ENCODE results near the gene CADM1. TPM values are rescaled to one million over a fixed set of nuclear protein-coding genes. Genes with fewer than 3 reads are reported as not detected.

CADM1 gene
- total RNA-seq, 4 donors from 2014 or later: 89.9 to 351 (median 235) TPM

DNA sequence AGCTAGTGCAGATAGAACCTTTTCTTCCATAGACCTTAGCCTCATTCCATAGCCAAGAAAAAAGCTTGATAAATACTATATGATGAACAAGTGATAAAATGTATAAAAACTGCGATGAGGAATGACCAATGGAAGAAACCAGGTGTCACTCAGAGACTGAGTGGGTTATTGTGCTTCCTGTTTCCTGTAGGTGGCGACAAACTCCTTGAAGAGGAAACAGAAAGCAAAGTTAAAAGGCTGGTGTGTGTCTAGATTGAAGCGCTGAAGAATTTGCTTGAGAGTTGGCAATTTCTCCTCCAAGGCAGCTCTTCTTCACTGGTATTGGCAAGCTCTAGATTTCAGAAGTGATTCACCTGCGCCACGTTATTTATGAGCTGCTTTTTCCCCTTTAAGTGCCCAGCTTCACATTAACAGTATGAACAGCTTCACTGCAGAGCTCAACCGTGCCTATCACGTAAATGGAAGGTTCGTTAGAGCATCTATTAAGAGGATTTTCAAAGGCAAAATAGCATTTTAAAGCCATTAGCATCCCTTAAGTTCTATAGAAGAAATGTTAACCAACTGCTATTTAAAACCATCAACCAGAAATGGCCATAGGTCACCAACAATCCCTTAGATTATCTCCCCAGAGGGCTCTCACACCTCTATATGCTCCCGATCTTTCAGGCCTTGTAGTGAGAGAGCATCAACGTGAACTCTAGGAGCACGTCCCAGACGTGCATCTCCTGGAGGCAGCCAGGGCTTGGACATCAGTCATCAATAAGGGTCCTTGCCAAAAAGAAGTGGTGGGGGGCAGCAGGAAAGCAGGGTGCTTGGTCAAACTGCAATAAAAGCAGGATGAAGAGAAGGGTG, 179.4 kb downstream of the CADM1 start:
- Histone ChIP-seq H3K36me3 (no peaks in the 10 kb centered on the region), H3K27me3 (no peaks in the 10 kb centered on the region), H3K27ac (peak overlapping the region in 2 of 3 donors; percentile 51 to 63), H3K4me1 (peaks cover 16 to 22% of the 10 kb centered on the region in 2 donors), H3K4me3 (replicated peaks in 1 of 3) (no peak overlapping the region), H3K9me3 (no peaks in the 10 kb centered on the region)
- intact Hi-C loops (cut with DNase I): loop anchor here (10.0 kb wide), 1 partner anchor 950 kb away; no protein-coding TSS in a partner anchor
- DNase-seq: peak; percentile 29 to 40
- no peak for TF ChIP-seq POLR2A (IDR thresholded peaks at IDR 0.05)
- TF ChIP-seq, protein P1, sequence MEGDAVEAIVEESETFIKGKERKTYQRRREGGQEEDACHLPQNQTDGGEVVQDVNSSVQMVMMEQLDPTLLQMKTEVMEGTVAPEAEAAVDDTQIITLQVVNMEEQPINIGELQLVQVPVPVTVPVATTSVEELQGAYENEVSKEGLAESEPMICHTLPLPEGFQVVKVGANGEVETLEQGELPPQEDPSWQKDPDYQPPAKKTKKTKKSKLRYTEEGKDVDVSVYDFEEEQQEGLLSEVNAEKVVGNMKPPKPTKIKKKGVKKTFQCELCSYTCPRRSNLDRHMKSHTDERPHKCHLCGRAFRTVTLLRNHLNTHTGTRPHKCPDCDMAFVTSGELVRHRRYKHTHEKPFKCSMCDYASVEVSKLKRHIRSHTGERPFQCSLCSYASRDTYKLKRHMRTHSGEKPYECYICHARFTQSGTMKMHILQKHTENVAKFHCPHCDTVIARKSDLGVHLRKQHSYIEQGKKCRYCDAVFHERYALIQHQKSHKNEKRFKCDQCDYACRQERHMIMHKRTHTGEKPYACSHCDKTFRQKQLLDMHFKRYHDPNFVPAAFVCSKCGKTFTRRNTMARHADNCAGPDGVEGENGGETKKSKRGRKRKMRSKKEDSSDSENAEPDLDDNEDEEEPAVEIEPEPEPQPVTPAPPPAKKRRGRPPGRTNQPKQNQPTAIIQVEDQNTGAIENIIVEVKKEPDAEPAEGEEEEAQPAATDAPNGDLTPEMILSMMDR (IDR thresholded peaks at IDR 0.05): peak; percentile 34 to 87 (median 82)
- 54 to 56% methylated on average over 12 of the region's 12 CpGs for WGBS, 2 donors

- H3K4me3 ChIP-seq (replicated peaks in 1 of 3): no peak overlapping the region
- peaks cover 16 to 22% of the 10 kb centered on the region in 2 donors for H3K4me1 ChIP-seq
- intact Hi-C loops (cut with DNase I): loop anchor here (10.0 kb wide), 1 partner anchor 952 kb away; no protein-coding TSS in a partner anchor
- no peaks in the 10 kb centered on the region for H3K27me3 ChIP-seq
- no peak for DNase-seq
- WGBS, 2 donors: 94 to 95% methylated on average over 4 of the region's 4 CpGs
- H3K27ac ChIP-seq: no peak overlapping the region
- no peaks in the 10 kb centered on the region for H3K9me3 ChIP-seq
- TF ChIP-seq POLR2A (IDR thresholded peaks at IDR 0.05): no peak
- TF ChIP-seq, protein P1 (IDR thresholded peaks at IDR 0.05): no peak
- no peaks in the 10 kb centered on the region for H3K36me3 ChIP-seq
Measured at GRCh38 chr11:115322553-115323203, 181.5 kb downstream of the CADM1 start.

- Histone ChIP-seq H3K27me3 (no peaks in the 10 kb centered on the region), H3K9me3 (no peaks in the 10 kb centered on the region), H3K27ac (no peak overlapping the region), H3K4me3 (replicated peaks in 1 of 3) (no peak overlapping the region), H3K4me1 (peaks cover 16 to 22% of the 10 kb centered on the region in 2 donors), H3K36me3 (no peaks in the 10 kb centered on the region)
- 71 to 75% methylated on average over 6 of the region's 6 CpGs for WGBS, 2 donors
- no peak for DNase-seq
- intact Hi-C loops (cut with DNase I): loop anchor here (10.0 kb wide), 1 partner anchor 953 kb away; no protein-coding TSS in a partner anchor
- TF ChIP-seq, protein P1 (IDR thresholded peaks at IDR 0.05): no peak
- TF ChIP-seq POLR2A (IDR thresholded peaks at IDR 0.05): no peak
Measured at GRCh38 chr11:115321605-115322289, 182.5 kb downstream of the CADM1 start.

DNA sequence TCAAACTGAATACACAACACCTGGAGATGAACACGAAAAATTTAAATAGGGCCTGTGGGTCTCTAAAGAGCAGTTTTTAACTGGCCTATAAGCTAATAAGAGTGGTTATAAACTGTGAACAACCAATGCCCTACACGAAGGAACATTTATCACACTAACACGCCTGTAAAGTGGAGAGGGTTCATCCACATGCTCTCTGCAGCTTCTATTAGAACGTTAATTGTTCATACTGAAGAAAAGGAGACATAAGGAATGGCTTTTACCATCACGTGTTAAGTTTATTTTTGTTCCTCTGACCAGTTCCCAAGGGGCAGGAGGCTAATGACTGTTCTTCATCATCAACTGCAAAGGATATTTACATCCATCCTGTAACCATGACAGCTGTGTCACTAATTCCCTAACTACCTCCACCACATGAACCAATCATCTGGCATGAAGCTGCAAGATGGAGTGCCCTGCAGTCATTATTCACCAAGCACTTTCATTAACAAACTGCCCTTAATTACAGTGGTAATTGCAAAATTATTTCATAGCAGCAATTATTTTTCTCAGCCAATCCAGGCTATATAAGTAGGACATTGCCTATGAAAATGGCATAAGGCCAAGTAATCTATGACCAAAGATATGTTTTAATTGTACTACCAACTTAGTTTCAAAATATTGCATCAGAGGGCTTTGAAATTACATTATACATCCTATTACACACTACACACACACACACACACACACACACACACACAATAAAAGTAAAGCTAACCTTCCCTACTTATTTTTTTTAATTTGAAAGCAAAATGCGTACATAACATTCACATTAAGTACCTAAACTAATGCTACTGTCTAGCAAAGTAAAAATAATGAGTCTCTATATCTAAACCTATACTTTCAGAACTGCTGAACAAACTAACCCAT, 186.7 kb downstream of the CADM1 start:
- no peaks in the 10 kb centered on the region for H3K36me3 ChIP-seq
- no peak overlapping the region for H3K27ac ChIP-seq
- no peak for DNase-seq
- no peak overlapping the region for H3K4me3 ChIP-seq (replicated peaks in 1 of 3)
- intact Hi-C loops (cut with DNase I): no loop called here
- H3K27me3 ChIP-seq: no peaks in the 10 kb centered on the region
- peaks cover 10 to 34% of the 10 kb centered on the region in 2 donors for H3K4me1 ChIP-seq
- TF ChIP-seq, protein P1 (IDR thresholded peaks at IDR 0.05): no peak
- no peak for TF ChIP-seq POLR2A (IDR thresholded peaks at IDR 0.05)
- H3K9me3 ChIP-seq: no peaks in the 10 kb centered on the region
- WGBS, 2 donors: 74 to 78% methylated on average over 6 of the region's 6 CpGs
